Forelimb muscle (tissue), 1 donor: ENCODE data around the gene PTCSC3. TPM values are rescaled to one million over a fixed set of nuclear protein-coding genes. Genes with fewer than 3 reads are reported as not detected.

Source experiments
- DNase-seq: peaks from one replicate; pipeline ENCODE4 v3.0.0-alpha.2; 2013; ENCODE audit warnings: low read depth
- polyA plus RNA-seq: library from polyadenylated mRNA; unstranded; fragments of 120-200 nt; gene quantifications from one replicate; pipeline ENCODE4 v1.2.1, GENCODE V29; 2013; ENCODE audit not compliant: insufficient read length

The PTCSC3 gene
- polyA plus RNA-seq, result not detected

DNA sequence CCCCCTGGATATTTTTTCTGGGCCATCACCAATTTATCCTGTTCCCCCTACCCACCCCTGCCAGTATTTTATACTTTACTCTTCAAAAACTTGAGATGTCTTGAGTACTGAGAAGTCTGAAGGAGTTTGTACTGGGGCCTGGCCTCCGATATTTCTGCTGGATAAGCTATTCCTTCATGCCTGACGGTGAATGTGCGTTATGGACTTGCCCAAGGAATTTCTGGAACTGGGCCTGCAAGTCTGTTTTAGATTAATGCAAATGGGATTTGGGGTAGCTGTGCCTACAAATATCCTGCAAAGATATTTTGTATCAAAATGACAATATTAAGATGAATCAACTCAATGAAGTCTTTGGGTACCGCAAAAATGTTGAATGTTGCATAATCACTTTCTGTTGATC is at the start of gene PTCSC3:
TSS of gene PTCSC3 (minus strand) at position 199 of the 400 bp plus-strand sequence.
- DNase-seq, result no peak

DNA sequence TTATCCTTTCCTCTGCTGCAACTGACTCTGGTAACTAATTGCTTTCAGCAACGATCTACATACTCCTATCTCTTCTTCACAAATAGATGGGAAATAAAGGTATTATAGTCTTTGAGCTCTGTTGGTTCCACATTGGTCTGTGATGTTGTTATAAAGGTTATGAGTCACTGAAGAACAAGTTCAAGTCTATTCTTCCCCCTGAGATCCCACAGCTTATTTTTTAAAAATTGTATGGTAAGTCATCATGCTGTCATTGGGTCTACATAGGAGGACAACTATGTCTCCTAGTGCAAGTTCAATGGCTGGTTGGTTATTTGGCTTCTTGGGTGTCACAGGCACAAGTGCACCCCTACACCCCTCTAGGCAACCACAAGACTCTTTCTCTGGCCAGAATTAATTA is 49.6 kb upstream of the PTCSC3 start:
- DNase-seq, result no peak

GRCh38 chr14:36224176-36224575 is 47.7 kb upstream of the PTCSC3 start:
- no peak for DNase-seq

GRCh38 chr14:36223558-36223957 is 47.0 kb upstream of the PTCSC3 start:
- DNase-seq, result no peak

DNA sequence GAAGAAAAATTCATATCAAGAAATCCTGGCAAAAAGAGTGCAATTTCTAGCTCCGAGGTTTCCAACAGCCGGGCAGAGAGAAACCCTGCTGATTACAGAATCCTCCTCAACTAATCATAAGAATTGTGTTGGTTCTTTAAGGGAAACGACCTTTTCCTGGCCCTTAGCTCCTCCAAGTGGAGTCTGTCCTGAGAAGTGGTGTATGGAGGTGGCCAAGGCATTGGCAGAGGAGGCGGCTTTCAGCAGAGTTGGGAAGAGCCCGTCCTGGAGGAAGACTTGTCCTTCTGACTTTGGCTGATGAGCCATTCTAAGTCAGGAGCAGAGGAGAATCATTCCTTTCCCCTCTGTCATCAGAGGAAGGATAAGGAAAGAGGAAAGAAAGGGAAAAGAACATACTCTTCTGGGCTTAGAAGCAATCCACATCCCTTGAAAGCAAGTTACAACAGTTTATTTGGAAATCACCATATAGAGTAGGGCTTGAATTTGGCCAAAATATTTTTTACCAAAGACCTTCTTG is 46.5 kb upstream of the PTCSC3 start:
- no peak for DNase-seq

DNA sequence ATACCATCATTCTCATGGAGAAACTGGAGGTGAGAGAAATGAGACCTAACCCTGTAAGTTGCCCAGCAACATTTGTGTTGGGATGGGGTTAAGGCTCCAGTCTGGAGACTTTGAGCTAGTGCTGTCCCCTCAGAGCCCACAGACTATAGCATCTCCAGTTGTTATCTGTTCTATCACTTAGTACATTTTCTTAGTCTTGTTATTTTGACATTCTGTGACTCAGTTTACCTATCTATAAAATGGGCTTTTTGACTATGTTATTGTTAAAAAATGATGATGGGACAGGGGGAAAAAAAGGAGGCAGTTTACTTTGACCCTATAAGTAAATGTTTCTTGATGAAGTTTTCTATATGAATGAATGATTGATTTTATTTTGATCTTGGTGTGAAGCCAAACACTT is 45.8 kb upstream of the PTCSC3 start:
- DNase-seq, result no peak

GRCh38 chr14:36221112-36221511 is 44.6 kb upstream of the PTCSC3 start:
- DNase-seq, result no peak

DNA sequence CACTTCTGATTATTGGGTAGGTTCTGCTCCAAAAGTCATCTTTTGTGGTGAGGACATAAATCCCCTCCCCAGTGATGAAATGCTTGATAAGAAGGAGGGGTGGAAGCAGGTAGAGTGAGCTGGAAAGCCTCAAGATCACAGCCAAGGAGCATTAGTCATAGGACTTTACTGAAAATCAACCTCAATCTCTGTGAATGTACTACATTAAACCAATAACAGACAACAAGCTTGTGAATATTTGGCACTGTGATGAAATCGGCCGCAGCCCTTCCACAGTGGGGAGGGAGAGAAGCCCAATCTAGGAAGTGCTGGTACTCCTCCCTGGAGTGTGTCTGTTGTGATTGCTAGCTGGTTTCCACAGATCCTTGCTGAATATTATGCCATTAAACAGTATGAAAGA is 41.2 kb upstream of the PTCSC3 start:
- no peak for DNase-seq

GRCh38 chr14:36217027-36217426 is 40.5 kb upstream of the PTCSC3 start:
- DNase-seq, result no peak

DNA sequence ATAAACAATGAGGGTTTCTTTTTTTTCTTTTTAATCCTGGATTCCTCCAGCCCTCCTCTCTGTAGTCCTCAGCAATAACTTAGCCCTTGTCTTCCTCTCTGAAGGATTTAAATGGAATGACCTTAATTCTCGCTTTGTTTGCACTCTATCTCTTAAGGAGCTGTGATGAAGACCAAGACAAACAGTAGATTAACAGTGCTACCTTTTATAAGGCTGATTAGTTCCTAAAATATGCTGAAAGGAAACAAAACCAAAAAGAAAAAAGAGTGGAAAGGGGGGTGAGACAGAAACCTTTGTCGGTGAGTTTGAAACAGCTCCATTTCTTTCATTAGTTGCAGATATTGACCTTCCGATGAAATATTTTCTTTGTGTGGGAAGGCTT is 38.7 kb upstream of the PTCSC3 start:
- DNase-seq, result no peak

GRCh38 chr14:36214476-36215216 is 38.1 kb upstream of the PTCSC3 start:
- DNase-seq, result no peak

GRCh38 chr14:36212987-36213386 is 36.5 kb upstream of the PTCSC3 start:
- no peak for DNase-seq

DNA sequence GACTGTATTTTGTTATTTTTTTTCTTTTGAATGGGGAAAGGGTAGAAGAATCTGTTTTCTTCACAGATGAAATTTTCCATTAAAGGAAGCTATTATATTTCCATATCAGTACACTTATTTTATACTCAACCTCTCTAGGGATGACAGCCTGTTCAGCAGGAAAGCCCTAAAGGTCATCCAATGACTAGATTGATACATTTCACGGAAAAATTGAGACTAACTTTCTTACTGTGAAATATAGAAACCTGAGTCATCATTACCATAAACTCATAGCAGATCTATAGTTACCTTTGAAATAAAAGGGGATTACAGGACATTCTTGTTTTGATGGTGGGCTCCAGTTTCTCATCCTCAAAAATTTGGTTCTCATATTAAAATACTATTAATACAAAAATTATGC is 36.1 kb upstream of the PTCSC3 start:
- no peak for DNase-seq

DNA sequence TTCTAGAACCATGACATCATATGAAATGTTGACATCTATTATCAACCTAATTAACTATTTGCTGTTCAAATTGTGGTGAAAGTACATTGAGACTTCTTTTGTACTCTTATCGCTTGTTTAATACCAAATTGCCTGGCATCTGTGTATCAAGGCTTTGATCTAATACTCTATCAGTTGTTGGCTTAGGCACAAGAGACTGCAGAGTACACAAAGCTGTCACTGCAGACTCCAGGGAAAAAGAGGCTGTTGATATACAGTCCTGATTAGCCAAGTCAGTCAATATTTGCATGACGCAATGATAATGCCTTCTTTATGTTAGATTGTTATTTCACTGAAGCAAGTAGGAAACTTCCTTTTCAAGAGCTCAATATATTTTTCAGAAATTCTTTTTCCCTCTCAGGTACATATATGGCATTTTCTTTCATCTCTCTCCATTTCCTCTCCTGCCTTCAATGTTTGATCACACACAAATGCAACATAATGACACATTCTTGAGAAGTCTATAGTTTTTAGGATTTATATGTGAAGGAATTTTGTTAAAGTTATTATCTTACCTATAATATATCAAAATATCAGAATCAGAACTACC is 32.3 kb upstream of the PTCSC3 start:
- no peak for DNase-seq

DNA sequence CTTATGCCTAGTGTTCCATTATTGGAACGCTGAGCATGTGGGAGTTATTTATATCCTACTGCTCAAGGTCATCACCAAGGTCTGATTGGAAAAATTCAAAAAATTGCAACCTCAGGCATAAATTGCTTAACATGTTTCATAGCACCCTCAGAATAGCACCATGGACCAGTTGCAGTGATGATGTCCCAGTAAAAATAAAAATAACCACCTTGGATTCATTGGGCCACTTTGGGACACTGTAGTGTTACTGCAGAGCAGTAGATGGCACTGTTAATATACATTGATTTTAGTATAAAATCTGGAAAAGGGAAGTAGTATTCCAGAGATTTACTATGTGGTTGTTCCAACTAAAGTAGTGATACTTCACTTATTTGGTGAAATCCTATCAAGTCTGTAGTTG is 31.0 kb upstream of the PTCSC3 start:
- DNase-seq, result no peak

DNA sequence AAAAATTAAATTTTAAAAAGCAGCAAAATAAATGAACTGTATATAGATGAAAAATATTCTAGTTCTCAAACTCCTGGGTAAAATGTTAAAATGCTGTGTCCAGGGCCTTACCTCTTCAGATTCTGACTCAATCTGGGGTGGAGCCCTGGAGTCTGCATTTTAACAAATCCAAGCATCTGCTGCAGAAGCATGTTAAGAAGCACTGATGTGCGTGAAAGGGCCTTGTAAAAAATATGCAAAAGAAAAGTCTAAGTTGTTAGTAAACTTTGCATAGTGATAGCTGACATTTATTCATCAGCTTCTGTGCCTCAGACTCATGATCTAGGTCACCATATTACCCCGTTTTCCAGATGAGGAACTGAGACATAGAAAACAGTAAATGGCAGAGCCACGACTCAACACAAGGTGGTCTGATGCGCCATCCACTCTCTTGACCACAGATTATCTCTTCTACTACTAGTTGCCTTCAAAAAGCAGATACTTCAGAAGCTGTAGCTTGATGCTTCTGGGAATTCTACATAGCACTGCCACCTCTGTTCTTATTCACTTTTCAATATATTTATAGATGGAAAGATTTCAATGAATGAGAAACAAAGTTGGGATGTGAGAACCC is 28.0 kb upstream of the PTCSC3 start:
- no peak for DNase-seq

DNA sequence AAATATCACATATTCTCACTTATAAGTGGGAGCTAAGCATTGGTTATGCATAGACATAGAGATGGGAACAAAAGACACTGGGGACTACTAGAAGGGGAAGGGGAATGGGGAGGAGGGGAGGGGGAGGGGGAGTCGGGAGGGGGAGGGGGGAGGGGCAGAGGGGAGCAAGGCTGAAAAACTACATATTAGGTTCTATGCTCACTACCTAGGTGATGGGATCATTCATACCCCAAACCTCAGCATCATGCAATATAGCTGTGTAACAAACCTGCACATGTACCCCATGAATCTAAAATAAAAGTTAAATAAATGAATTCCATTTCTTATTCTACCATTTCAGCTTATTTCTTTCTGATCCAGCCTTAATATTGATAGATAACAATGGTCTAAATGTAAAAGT is 21.9 kb upstream of the PTCSC3 start:
- DNase-seq, result no peak

DNA sequence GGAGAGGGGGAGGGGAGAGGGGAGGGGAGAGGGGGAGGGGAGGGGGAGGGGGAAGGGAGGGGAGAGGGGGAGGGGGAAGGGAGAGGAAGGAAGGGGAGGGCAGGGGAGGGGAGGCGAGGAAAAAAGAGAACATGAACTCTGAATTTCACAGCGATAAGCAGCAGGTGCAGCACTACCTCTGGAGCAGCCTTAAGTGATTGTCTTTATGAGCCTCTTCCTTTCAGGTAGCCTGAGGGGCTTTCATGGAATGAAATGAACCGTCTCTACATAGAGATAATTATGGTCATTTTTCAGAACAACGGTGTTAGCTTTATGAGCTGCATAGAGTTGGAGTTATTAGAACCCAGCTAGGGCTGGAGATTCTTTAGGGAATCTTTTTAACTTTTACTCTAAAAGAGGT is 18.1 kb upstream of the PTCSC3 start:
- DNase-seq, result no peak

- DNase-seq, result no peak
These were observed 16.0 kb upstream of the PTCSC3 start for GRCh38 chr14:36192530-36192929.

DNA sequence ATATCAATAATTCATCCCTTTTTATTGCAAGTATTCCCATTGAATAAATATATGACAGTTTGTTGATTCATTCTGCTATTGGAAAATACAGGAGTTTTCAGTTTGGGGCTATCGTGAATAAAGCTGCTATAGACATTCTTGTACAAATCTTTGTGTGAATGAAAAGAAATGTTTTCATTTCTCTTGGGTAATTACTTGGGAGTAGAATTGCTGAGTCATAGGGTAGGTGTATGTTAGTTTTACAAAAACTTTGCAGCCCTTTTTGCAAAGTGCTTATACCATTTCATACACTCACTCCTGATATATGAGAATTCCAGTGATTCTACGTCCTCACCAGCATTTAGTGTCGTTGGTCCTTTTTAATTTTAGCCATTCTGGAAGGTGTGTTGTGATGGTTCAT is 6.9 kb upstream of the PTCSC3 start:
- DNase-seq, result no peak

DNA sequence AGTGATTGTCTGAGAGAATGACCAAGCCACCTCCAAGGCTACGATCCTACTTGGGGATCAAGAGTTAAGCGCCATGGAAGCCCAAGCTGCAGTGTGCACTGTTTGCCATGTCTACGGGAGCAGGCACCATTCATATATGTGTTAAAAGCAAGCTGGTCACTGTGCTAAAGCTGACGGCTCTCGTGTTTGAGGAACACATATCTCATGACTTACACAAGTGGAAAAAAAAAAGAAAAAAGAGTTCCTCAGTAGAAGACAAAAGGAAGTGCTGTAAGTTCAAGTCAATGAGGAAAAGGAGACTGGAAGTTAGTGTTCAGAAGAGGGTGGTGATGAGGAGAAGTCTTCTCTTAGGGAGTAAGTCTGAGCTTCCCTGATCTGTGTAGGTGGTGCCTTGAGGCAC is 4.9 kb upstream of the PTCSC3 start:
- no peak for DNase-seq

DNA sequence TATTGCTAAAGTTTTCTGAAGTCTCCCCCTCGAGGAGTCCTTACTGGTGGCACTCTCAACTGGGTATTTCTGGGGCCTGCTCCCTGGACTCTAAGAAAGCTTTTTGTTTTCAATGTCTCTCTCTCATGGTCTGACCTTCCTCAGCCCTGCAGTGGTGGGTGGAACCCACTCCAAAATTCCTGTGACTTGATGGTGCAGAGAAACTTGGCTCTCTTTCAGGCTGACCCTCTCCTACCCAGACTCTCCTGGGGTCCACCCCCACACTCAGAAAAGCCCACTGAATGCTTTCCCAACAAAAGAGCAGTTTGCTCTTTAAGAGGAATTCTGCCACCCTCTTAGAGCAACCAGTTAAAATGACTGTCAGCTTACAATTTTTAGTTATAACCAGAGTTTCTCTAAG is 967 bp upstream of the PTCSC3 start:
- no peak for DNase-seq

DNA sequence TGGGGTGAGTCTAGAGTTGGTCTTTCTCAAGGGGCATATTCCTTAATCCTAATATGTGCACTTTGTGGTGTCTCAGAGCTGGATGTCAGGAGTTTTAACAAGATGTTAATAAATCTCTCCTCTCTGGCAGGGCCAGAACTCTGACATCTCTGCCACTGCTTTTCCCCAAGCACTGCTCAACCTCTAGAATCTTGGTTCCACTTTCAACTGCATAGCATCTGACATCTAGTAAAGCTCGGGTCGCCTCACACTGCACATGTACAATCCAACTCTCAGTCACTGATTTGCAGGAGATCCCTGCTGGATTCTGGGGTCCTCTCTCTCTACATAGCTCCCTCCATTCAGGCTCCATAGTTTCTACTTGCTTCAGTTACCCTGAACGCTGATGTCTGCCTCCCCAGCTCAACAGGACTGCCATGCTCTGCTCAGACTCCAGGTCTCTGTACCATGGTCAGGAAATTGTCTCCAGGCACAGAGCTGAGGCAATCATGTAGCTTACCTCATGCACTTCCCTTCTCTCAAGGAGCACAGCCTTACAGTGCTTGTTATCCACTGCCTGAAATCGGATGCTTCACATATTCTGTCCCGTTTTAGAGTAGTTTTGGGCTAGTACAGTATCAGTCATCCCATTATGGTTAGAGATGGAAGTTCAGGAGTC is 1.6 kb downstream of the PTCSC3 start:
- no peak for DNase-seq
